ENCODE measurements around the gene CYTH3.

GRCh38 chr7:6288270-6288860 lies 15.9 kb upstream of the CYTH3 start:
- TF ChIP-seq CTCF (IDR thresholded peaks at IDR 0.05) (no peak), POLR2A (IDR thresholded peaks at IDR 0.05) (no peak)
